ENCODE measurements around the gene ATP2C1. TPM values are rescaled to one million over a fixed set of nuclear protein-coding genes. Genes with fewer than 3 reads are reported as not detected.

The ATP2C1 gene
- total and polyA plus RNA-seq, 10 donors = 11.9 to 59.7 (median 46.3) TPM

DNA sequence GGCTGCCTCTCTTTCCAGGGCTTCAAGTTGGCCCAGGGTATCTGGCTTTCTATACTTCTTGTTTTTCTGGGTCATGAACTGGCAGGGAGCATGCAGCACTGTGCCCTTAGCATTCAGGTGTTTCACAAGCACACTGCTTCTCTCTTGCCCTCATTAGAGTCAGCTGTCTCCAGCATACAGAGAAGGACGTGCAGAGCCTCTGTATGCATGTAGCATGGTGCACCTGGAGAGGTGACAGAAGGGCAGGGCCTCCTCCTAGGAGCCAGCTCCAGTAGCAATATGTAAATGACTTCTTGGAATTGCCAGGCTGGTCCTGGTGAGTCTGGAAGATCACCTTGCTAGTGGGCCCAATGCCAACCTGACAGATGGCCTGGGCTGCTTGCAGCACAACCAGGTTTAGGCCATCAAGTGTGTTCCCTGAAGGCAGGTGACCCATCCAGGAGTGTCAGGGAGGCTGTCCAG lies 44.8 kb upstream of the ATP2C1 start:
- TF ChIP-seq POLR2A (IDR thresholded peaks at IDR 0.05) (no peak), POLR2AphosphoS5 (IDR thresholded peaks at IDR 0.05) (no peak)
- TF ChIP-seq, protein P1, sequence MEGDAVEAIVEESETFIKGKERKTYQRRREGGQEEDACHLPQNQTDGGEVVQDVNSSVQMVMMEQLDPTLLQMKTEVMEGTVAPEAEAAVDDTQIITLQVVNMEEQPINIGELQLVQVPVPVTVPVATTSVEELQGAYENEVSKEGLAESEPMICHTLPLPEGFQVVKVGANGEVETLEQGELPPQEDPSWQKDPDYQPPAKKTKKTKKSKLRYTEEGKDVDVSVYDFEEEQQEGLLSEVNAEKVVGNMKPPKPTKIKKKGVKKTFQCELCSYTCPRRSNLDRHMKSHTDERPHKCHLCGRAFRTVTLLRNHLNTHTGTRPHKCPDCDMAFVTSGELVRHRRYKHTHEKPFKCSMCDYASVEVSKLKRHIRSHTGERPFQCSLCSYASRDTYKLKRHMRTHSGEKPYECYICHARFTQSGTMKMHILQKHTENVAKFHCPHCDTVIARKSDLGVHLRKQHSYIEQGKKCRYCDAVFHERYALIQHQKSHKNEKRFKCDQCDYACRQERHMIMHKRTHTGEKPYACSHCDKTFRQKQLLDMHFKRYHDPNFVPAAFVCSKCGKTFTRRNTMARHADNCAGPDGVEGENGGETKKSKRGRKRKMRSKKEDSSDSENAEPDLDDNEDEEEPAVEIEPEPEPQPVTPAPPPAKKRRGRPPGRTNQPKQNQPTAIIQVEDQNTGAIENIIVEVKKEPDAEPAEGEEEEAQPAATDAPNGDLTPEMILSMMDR (IDR thresholded peaks at IDR 0.05 in 8 of 11, conservative IDR thresholded peaks at IDR 0.05 in 3 of 11) = no peak
- Histone ChIP-seq H3K4me1 (peaks cover 0 to 16% (median 5%) of the 10 kb centered on the region in 6 donors), H3K9me3 (no peaks in the 10 kb centered on the region), H3K4me3 (no peak overlapping the region), H3K36me3 (no peaks in the 10 kb centered on the region), H3K27me3 (replicated peaks in 1 of 7) (peaks cover 0 to 4% (median 0%) of the 10 kb centered on the region in 7 donors), H3K27ac (no peak overlapping the region)
- intact Hi-C loops (cut with DNase I; ENCODE audit: low total_unique reads) = no loop called here
- 22 to 47% (median 38%) methylated on average over 1 of the region's 1 CpG for WGBS, 5 donors
- no peak for DNase-seq

DNA sequence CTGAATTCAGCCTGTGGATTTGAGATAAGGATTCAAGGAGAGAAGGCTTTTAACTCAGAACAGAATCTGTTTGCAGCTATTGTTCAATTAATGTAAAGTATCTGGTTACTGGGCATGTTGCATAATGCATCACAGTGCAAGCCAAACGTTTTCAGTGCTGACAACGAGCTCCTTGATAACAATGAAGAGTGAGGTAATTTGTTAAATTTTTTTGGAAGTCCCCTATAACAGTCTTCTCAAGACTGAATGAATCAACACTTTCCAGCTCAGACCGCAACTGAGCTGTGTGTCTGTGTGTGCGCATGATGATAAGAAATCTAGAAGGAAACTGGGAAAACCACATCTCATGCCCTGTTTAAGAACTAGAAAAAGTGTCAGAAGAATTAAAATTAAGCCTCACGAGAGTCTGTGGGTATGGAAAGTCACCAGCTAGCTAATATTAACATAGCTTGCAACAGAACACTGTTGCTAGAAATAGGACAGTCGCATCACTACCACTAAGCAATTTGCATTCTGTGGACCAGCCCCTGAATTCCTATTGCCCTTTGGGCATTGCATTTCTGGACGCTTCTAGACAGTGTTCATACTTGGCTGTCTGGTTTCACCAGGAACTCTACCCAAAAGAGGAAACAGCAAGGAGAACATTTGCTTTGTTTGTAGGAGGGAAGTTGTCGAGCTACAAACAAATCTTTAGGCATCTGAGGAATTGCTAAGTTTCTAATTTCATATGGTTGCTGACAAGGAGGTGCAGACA lies 43.7 kb upstream of the ATP2C1 start:
- 8 to 17% (median 10%) methylated on average over 8 of the region's 8 CpGs for WGBS, 5 donors
- no peak for DNase-seq
- no peaks in the 10 kb centered on the region for H3K36me3 ChIP-seq
- no peak overlapping the region for H3K4me3 ChIP-seq
- H3K27ac ChIP-seq = no peak overlapping the region
- TF ChIP-seq POLR2AphosphoS5 (IDR thresholded peaks at IDR 0.05) (no peak), POLR2A (IDR thresholded peaks at IDR 0.05) (no peak)
- TF ChIP-seq, protein P1 (IDR thresholded peaks at IDR 0.05 in 8 of 11, conservative IDR thresholded peaks at IDR 0.05 in 3 of 11) = no peak
- H3K9me3 ChIP-seq = no peaks in the 10 kb centered on the region
- intact Hi-C loops (cut with DNase I; ENCODE audit: low total_unique reads) = no loop called here
- H3K4me1 ChIP-seq = peaks cover 0 to 16% (median 5%) of the 10 kb centered on the region in 6 donors
- peaks cover 0 to 4% (median 0%) of the 10 kb centered on the region in 7 donors for H3K27me3 ChIP-seq (replicated peaks in 1 of 7)

DNA sequence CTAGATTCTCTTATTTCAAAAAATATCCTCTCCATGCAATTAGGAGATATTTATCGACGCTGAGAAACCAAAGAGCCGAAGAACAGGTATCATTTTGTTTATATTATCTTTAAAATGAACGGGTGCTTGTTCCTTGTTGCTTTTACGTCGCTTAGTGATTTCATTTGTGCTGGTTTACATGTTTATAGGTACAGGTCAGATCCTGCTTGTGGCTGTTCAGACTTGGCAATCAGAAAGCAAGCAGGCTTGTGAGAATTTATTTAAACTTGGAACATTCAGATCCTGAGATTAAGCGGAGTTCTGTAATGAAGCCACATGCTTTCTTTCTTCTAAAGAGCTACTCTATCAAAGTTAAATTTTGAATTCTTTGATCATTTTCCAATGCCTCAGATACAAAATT lies 43.0 kb upstream of the ATP2C1 start:
- no peak overlapping the region for H3K4me3 ChIP-seq
- intact Hi-C loops (cut with DNase I; ENCODE audit: low total_unique reads) = no loop called here

GRCh38 chr3:130851277-130851676 lies 42.6 kb upstream of the ATP2C1 start:
- H3K4me3 ChIP-seq = no peak overlapping the region
- no peak overlapping the region for H3K27ac ChIP-seq
- intact Hi-C loops (cut with DNase I; ENCODE audit: low total_unique reads) = no loop called here

More for the DNA sequence above, 43.0 kb upstream of the ATP2C1 start:
- Histone ChIP-seq H3K27ac (no peak overlapping the region), H3K9me3 (no peaks in the 10 kb centered on the region), H3K4me1 (peaks cover 0 to 16% (median 5%) of the 10 kb centered on the region in 6 donors), H3K27me3 (replicated peaks in 1 of 7) (peaks cover 0 to 4% (median 0%) of the 10 kb centered on the region in 7 donors), H3K36me3 (no peaks in the 10 kb centered on the region)
- no peak for DNase-seq
- TF ChIP-seq, protein P1 (IDR thresholded peaks at IDR 0.05 in 8 of 11, conservative IDR thresholded peaks at IDR 0.05 in 3 of 11) = no peak
- no peak for TF ChIP-seq POLR2A (IDR thresholded peaks at IDR 0.05)
- no peak for TF ChIP-seq POLR2AphosphoS5 (IDR thresholded peaks at IDR 0.05)
- 13 to 48% (median 21%) methylated on average over 7 of the region's 7 CpGs for WGBS, 5 donors

More at GRCh38 chr3:130851277-130851676, 42.6 kb upstream of the ATP2C1 start:
- Histone ChIP-seq H3K27me3 (replicated peaks in 1 of 7) (peaks cover 0 to 4% (median 0%) of the 10 kb centered on the region in 7 donors), H3K36me3 (no peaks in the 10 kb centered on the region), H3K9me3 (no peaks in the 10 kb centered on the region), H3K4me1 (peaks cover 0 to 16% (median 5%) of the 10 kb centered on the region in 6 donors)
- no peak for DNase-seq
- TF ChIP-seq, protein P1 (IDR thresholded peaks at IDR 0.05 in 8 of 11, conservative IDR thresholded peaks at IDR 0.05 in 3 of 11) = no peak
- TF ChIP-seq POLR2A (IDR thresholded peaks at IDR 0.05) (no peak), POLR2AphosphoS5 (IDR thresholded peaks at IDR 0.05) (no peak)
